Midbrain (tissue), 1 donor: Measurements from ENCODE around the gene PPIF.
A peak's percentile ranks its signal among the peaks of the same experiment; 100 is the strongest.

Experiments
- DNase-seq: peaks from one replicate; lab custom pipeline; 2025; lab: John Stamatoyannopoulos, UW

The PPIF gene

DNA sequence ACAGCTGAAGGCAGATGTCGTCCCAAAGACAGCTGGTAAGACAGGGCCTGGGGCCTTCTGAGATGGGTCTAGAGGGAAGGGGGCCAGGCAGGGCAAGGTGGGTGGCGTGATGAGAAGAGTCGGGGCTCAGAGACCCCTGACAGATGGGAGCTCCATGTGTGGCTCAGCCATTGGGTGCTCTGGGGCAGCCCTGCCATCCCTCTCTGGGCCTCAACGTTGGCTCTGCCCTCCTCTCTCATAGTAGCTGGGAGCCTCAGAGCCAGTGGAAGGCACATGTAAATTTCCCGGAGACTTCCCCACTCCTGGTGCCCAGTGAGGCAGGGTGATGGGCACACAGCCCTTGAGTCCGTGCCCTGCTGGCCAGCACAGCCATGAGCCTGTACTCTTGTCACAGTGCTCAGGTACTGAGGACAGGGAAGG is 1.8 kb downstream of the PPIF start:
- no peak for DNase-seq

DNA sequence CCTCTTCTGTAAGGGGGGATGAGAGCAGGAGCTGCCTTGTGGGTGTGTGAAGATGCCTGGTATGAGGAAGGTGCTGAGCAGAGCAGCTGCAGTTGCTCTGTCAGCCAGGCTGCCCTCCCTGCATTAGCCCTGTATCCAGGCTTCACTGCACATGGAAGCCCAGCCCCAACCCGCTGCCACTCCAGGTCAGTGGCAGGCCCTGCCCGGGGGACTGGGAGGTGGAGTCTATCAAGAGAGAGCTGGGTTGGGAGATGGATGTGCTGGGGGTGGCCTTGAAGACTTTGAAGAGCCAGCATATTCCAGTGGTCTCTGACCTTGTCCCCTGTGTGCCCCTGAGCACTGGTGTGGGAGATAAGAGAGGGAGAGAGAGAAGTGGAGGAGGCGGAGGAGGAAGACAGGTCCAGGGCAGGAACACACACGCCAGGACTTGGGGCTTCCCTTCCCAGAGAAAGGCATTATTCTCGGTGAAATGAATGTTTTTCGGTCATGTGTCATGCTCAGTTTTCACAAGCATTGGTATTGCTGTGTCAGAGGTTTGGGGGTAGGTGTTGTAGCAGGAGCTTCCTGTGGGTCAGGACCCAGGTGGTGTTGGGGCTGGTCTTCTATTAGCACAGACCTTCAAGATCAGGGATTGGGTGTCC is 2.6 kb downstream of the PPIF start:
- DNase-seq = no peak

DNA sequence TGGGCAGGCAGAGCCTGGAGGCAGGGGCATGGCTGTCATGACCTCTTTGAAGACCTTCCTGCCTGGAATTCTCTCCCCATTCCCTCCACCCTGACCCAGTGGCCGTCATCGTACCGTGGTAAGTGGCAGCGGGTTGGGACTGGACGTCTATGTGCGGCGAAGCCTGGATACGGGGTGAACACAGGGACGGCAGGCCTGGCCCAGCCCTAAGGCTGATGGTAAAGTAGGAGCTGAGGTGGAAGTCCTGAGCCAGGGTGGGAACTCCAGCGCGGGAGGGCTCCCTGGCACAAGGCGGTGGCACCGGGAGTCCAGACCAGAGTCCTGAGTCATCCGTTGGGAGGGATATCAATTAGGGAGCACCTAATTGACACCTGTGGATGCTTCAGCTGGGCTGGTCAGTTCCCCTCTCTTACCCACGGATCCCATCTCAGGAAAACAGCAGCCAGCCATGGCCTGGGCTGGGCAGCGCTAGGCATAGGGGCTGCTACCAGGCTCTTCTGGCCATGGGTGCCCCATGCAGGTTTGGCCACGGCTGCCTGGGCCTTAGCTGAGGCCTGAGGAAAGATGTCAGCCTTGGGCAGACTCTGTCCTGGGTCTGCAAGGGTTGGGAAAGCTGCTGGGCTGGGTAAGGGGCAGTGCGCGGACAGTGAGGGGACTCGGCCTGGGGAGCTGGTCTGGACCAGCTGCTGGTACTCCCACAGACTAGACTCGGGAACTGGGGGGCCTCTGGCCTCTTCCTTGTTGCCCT is 3.3 kb downstream of the PPIF start:
- no peak for DNase-seq

DNA sequence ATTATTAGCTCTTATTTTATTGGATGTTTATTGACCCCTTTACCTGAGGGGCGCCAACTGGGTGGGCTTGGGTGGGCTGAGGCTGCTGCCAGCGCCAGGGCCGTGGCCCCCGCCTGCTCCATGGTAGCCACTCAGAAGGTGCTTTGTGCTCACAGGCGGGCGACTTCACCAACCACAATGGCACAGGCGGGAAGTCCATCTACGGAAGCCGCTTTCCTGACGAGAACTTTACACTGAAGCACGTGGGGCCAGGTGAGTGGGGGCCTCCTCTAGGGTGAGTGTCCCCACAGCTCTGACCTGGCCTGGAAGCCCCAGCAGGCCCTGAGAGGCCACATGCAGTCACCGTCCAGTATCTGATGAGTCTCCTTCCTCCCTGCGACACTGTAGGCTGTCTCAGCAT is 4.1 kb downstream of the PPIF start:
- no peak for DNase-seq

DNA sequence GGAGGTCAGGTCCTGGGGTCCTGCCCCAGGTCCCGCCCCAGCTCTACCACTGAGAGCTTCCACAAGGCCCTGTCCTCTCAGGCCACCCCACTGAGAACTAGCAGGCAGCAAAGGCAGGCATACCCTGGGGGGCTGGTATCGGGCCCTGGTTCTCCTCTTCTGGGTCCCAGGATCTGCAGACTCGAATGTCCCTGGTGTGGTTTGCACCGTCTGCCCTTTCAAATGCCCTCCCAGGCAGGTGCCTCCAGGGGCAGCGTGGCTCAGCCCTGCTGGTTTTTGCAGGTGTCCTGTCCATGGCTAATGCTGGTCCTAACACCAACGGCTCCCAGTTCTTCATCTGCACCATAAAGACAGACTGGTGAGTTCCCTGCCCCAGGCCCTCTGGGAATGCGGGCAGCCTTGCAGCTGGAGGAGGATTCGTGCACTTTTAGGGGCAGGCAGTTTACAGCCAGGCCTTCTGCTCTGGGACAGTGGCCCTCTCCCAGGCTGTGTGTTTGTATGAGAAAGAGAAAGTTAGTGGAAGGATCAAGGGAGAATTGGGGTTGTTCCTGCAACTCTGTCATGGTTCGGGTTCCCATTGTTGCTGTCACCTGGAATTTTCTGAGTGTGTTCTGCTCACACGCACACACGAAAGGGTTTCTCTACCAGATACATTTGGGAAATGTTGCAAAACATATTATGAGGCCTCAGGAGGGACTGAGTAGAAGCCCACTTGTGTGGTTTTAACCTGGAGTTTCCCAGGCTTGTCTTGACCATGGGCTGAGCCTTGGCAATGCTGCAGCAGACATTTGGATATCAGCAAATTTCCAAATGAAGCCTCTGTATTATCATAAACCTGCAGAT is 5.0 kb downstream of the PPIF start:
- no peak for DNase-seq

DNA sequence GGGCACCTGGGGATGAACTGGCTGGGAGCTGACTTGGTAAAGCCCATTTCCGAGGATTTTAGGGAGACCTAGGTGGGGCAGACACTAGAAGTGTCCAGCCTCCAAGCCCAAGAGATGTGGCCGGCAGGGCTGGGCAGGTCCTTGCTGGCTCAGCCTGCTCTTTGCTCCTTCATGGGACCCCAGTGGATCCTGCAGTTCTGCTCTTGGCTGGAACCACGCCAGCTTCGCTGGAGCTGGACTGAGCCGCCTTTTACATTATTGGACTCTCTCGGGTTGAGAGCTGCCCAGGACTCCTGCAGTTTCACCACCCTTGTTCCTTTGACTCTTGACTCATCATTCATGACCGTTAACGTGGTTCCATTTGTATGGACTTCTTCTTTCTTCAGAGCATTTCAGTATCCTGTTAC is 5.7 kb downstream of the PPIF start:
- DNase-seq = no peak

DNA sequence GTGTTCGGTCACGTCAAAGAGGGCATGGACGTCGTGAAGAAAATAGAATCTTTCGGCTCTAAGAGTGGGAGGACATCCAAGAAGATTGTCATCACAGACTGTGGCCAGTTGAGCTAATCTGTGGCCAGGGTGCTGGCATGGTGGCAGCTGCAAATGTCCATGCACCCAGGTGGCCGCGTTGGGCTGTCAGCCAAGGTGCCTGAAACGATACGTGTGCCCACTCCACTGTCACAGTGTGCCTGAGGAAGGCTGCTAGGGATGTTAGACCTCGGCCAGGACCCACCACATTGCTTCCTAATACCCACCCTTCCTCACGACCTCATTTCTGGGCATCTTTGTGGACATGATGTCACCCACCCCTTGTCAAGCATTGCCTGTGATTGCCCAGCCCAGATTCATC is 6.5 kb downstream of the PPIF start:
- DNase-seq = no peak

- no peak for DNase-seq
Observed at GRCh38 chr10:79354141-79354540, 6.9 kb downstream of the PPIF start.

DNA sequence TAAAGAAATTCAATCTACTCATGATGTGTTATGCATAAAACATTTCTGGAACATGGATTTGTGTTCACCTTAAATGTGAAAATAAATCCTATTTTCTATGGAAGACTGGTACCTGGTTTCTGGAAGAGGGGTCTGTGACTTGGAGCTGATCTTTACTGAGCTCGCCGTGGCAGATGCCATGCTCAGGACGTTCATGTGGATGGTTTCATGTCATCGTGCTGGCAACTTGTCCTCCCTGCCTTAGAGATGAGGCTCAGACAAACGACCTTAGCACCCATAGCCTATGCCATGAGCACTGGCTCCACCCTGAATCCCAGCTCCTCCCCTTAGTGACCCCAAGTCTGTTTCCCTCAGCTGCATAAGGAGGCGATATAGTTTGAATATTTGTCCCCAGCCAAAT is 7.3 kb downstream of the PPIF start:
- DNase-seq = no peak

DNA sequence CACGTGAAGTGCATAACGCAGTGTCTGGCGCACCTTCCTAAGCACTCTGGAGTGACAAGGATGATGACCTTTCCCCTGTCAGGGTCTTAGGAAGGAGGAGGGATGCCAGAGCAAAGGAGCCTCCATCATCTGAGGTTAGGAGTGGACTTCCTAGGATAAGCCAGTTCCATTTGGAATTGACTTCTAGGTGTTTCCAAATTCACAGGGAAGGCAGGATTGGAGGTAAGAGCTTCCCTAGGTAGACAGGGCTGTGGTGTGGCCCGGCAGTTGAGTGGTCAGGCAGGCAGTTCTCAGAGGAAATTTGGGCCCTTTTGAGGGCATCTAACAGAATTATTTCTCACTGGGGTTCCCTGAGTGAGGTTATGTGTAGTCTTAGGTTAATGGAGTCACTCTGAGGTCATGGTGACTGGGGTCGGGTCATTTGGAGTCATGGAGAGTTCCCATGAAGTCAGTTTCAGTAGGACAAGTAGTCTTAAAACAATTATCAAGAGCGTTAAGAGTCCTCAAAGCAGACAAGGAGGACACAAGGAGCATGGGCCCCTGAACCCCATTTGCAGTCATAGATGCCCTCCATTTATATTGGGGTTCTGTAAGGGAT is 8.2 kb downstream of the PPIF start:
- no peak for DNase-seq

GRCh38 chr10:79356104-79356503 is 8.8 kb downstream of the PPIF start:
- no peak for DNase-seq

DNA sequence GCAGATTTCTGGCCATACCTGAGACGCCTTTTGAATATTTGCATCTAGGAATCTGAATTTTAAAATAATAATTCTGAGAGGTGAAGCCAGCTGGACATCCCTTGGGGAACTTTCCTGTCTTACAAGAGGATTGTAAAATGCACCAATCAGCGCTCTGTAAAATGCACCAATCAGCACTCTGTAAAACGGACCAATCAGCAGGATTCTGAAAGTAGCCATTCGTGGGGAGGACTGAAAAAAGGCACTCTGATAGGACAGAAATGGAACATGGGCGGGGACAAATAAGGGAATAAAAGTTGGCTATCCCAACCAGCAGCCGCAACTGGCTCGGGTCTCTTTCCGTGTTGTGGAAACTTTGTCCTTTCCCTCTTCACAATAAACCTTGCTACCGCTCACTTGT is 9.9 kb downstream of the PPIF start:
- no peak for DNase-seq

GRCh38 chr10:79358811-79359210 is 11.5 kb downstream of the PPIF start:
- no peak for DNase-seq

DNA sequence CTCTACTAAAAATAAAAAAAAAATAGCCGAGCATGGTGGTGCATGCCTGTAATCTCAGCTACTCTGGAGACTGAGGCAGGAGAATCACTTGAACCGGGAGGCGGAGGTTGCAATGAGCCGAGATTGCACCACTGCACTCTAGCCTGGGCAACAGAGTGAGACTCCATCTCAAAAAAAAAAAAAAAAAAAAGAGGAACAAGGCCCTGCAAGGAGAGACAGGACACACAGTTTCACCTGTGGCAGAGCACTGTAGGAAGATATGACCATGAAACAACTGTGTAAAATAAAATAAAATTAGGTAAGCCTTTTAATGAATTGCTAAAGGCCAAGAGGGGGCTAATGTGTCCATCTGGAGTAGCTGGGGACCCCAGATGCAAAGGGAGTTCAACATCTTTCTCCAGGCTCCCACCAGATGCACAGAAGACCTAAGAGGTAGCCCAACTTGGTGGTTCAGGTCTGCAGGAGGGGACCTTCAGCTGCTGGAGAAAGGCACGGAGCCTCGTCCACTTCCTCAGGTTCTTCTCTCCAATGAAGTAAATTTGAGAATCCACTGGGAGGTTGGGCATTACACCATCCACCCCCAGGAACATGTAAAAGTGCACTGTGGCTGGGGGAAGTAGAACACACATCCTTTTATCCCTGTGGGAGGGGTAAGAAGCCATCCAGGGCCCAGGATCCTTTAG is 12.7 kb downstream of the PPIF start:
- no peak for DNase-seq

DNA sequence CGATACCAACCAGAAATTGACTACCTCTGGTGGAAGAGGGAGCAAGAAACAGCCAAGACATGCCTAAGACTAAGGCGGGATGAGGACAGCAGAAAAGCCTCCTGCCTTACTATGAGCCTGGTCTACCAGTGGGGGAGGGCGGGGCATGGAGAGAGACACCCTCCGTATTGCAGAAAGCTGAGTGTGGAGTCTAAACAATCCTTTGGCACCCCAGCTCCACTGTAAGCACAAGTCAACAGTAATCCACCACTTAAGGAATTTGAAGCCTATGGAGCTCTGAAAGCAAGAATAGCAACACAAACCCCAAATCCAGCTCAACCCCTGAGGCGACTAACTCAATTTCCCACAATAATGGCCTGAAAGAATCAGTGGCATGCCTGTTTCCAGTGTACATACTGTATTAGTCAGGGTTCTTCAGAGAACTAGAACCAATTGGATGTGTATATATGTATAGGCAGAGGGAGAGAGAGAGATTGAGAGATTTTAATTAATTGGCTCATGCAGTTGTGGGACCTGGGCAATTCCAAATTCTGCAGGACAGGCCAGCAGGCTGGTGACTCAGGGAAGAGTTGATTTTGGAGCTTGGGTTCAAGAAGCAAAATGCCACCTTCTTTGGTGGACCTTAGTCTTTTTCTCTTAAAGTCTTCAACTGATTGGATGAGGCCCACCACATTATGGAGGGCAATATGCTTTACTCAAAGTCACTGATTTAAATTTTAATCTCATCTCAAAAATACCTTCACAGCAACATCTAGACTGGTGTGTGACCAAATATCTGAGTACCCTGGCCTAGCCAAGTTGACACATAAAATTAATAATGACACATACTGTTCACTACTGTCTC is 13.5 kb downstream of the PPIF start:
- DNase-seq = no peak

- DNase-seq = no peak
Observed at GRCh38 chr10:79361726-79362397, 14.6 kb downstream of the PPIF start.

GRCh38 chr10:79367426-79368189 is 20.3 kb downstream of the PPIF start:
- DNase-seq = no peak

DNA sequence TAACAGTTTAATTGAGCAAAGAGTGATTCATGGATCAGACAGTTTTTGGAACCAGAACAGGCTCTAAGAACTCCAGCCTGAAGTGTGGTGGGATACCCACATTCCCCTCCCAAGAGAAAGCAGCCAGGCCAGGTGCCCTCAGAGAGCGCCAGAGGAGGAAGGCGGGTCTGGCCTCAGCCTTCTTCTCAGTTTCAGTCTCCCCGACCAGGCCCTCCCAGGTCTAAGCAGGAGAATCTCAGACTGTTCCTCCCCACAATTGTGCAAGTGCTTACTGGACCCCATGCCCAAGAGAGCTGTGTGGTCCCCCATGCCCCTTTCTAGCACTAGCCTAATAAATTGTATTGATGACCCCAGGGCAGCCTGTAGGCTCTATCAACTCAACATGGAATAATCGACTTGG is 25.6 kb downstream of the PPIF start:
- no peak for DNase-seq

DNA sequence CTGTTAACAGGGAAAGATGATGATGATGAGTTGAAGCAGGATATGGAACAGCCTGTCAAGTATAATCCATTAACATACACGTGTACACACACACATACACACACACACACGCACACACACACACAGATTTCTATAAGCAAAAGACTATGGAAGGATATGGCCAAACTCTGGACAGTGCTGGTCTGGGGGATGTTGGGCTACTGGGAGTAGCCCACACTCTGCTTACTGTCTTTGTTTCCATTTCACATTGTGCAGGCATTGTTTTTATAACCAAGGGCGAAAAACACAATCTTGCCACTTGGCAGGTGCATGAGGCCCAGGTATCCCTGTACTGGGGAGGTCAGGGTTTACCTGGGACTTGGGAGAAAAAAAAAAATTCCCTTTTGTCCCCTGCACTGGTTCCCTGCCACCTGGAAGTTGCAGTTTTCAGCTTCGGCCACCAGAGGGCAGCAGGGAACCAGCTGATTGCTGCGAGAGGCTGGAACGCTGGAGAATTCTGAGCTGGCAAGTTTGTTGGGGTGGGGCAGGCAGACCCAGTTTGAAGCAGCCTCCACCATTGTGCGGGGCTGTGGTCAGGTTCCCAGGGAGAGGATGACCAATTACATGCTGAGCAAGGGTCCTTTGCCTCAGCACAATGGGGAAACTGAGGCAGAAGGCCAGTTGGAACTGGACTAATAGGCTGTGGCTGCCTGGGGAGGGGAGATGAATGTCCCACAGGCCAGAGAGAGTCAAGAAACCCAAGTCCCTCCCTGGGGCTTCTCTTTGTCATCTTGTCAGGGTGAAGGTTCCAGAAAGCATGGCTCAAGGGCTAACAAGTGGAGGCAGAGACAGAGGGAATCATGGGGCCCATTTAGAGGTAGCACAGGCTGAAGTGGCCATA is 27.3 kb downstream of the PPIF start:
- DNase-seq = peak; percentile 85
